ENCODE data around the gene GPC6.

DNA sequence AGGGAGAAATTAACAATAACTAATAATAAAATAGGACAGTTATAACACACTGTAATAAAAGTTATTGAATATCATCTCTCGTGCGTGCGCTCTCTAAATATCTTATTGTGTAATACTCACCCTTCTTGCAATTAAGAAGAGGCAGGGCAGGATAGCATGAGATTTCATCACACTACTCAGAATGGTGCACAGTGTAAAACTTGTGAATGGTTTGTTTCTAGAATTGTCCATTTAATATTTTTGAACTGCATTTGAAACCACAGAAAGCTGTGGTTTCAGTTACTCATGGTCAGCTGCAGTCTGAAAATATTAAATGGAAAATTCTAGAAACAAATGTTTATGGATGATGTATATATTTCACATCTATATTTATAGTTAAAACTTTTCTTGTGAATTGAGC is 1091.8 kb downstream of the GPC6 start:
- no peak for TF ChIP-seq EZH2 (IDR thresholded peaks at IDR 0.05)
- no peak for TF ChIP-seq CTCF (IDR thresholded peaks at IDR 0.05)

All from neural progenitor cell (in vitro differentiated cells).